Activated B cell treated with CpG ODN at 0.5 μM for 24 hours (primary cell): ENCODE results near the gene GCSH. TPM values are rescaled to one million over a fixed set of nuclear protein-coding genes. Genes with fewer than 3 reads are reported as not detected.

Source experiments
- ATAC-seq: fragments of 200-7000 bp; cut with Tn5 transposase; one replicate; pipeline ENCODE4 v1.10.0; 2021; ENCODE audit warnings: low read depth, mild to moderate bottlenecking, moderate library complexity
- CTCF ChIA-PET: fragments of 350-600 bp; sonication (Branson Sonifier 250); formaldehyde crosslinking; loops from one replicate; lab custom pipeline; 2021; ENCODE audit warnings: antibody characterized with exemption; lab: Charles Lee
- POLR2A ChIA-PET: fragments of 350-600 bp; sonication (Branson Sonifier 250); formaldehyde crosslinking; loops from one replicate; lab custom pipeline; 2021; ENCODE audit warnings: antibody characterized with exemption; lab: Charles Lee
- DNase-seq: peaks from one replicate; pipeline ENCODE4 v3.0.0; 2022
- H3K27ac Mint-ChIP-seq: one replicate; pipeline ENCODE4 v1.8.0; 2020; ENCODE audit warnings: mixed read lengths
- H3K27me3 Mint-ChIP-seq: one replicate; pipeline ENCODE4 v1.8.0; 2021; ENCODE audit warnings: mixed read lengths
- H3K36me3 Mint-ChIP-seq: one replicate; pipeline ENCODE4 v1.8.0; 2021; ENCODE audit warnings: low read depth, mixed read lengths
- H3K4me1 Mint-ChIP-seq: one replicate; pipeline ENCODE4 v1.8.0; 2021; ENCODE audit warnings: mixed read lengths
- H3K4me3 Mint-ChIP-seq: one replicate; pipeline ENCODE4 v1.8.0; 2020; ENCODE audit warnings: mild to moderate bottlenecking, mixed read lengths
- H3K9me3 Mint-ChIP-seq: one replicate; pipeline ENCODE4 v1.8.0; 2020; ENCODE audit warnings: mixed read lengths
- intact Hi-C: fragments of 100-400 bp; cut with micrococcal nuclease; formaldehyde crosslinking; loops from one replicate; pipeline ENCODE4 v1.15.1; 2024
- total RNA-seq: library from RNA; stranded (reverse); gene quantifications from 2 replicates; pipeline ENCODE4 v1.2.3, GENCODE V29; 2022
- TF ChIP-seq, protein P1 (sequence below): fragments of 200-600 bp; IDR thresholded peaks from one replicate; pipeline ENCODE4 v1.8.0; 2022; ENCODE audit warnings: antibody characterized with exemption, mild to moderate bottlenecking

The GCSH gene
- total RNA-seq, 1 donor from 2014 or later = 8.8 TPM

DNA sequence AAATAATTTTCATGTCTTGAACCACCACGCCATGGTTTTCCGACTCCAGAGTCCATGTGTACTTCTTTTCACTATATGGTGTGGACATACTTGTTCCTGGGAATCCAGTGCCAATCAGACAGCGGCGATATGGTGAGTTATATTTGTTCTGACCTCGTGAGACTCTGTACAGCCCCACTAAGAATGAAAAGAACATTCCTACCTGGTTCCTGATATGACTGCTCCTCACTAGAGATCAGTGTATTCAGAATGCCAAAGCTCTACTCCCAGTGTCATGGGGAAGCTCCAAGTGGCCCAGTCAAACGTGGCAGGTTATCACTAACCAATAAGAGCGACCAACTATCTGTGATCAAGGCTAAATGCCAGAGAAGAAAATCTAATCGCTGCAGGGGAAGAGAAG lies 25.2 kb downstream of the GCSH start:
- H3K4me1 Mint-ChIP-seq = no peaks in the 10 kb centered on the region
- H3K4me3 Mint-ChIP-seq = no peak overlapping the region
- intact Hi-C loops = loop anchor here (10.0 kb wide), 1 partner anchor 266 kb away; the partner anchor contains the start of gene CDYL2
- DNase-seq = no peak
- ATAC-seq = no peak
- ChIA-PET POLR2A (no interaction called here), CTCF (no interaction called here)
- H3K9me3 Mint-ChIP-seq = no peaks in the 10 kb centered on the region
- H3K27ac Mint-ChIP-seq = no peak overlapping the region
- peaks cover 3% of the 10 kb centered on the region for H3K27me3 Mint-ChIP-seq
- no peaks in the 10 kb centered on the region for H3K36me3 Mint-ChIP-seq
- TF ChIP-seq, protein P1, sequence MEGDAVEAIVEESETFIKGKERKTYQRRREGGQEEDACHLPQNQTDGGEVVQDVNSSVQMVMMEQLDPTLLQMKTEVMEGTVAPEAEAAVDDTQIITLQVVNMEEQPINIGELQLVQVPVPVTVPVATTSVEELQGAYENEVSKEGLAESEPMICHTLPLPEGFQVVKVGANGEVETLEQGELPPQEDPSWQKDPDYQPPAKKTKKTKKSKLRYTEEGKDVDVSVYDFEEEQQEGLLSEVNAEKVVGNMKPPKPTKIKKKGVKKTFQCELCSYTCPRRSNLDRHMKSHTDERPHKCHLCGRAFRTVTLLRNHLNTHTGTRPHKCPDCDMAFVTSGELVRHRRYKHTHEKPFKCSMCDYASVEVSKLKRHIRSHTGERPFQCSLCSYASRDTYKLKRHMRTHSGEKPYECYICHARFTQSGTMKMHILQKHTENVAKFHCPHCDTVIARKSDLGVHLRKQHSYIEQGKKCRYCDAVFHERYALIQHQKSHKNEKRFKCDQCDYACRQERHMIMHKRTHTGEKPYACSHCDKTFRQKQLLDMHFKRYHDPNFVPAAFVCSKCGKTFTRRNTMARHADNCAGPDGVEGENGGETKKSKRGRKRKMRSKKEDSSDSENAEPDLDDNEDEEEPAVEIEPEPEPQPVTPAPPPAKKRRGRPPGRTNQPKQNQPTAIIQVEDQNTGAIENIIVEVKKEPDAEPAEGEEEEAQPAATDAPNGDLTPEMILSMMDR = no peak

DNA sequence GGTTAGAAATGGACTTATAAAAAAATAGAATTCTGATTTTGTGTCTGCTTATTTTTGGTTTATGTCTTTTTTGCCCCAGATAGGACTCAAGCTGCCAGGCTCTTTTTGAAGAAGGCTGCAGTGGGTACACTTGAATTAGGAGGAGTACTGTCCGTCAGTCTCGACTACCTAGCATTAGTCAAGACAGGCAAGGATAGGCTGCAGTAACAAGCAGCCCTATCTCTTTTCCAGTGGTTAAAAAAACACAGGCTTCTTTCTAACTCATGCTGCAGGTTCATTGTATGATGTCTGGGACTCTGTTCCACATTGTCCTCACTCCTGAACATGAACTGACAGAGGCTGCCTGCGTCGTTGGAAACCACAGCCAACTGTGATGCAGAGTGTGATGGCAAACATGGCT lies 27.1 kb downstream of the GCSH start:
- POLR2A ChIA-PET = no interaction called here
- H3K36me3 Mint-ChIP-seq = no peaks in the 10 kb centered on the region
- no peak overlapping the region for H3K27ac Mint-ChIP-seq
- no peaks in the 10 kb centered on the region for H3K4me1 Mint-ChIP-seq
- H3K9me3 Mint-ChIP-seq = no peaks in the 10 kb centered on the region
- intact Hi-C loops = no loop called here
- TF ChIP-seq, protein P1 = no peak
- H3K4me3 Mint-ChIP-seq = no peak overlapping the region
- CTCF ChIA-PET = no interaction called here
- peaks cover 3% of the 10 kb centered on the region for H3K27me3 Mint-ChIP-seq
- DNase-seq (no peak), ATAC-seq (no peak)

DNA sequence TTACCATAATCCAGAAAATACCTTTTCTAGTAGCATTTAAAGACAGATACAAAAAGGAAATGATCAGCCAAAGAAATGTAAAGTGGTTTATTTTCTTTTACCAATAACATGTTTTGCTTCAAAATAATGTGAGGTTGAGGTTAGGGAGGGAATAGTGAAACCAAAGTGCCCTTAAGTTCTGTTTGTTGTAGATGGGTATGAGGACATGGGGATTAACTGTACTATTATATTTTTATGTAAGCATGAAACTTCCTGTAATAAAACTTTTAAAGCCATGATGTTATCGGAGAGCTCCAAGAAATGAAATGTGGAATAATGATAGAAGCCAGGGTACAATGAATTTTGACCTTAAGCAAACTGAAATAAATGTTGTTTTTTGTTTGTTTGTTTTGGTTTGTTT lies 29.0 kb downstream of the GCSH start:
- DNase-seq (no peak), ATAC-seq (no peak)
- H3K27ac Mint-ChIP-seq = no peak overlapping the region
- ChIA-PET CTCF (no interaction called here), POLR2A (no interaction called here)
- H3K27me3 Mint-ChIP-seq = peaks cover 3% of the 10 kb centered on the region
- H3K36me3 Mint-ChIP-seq = no peaks in the 10 kb centered on the region
- no peaks in the 10 kb centered on the region for H3K4me1 Mint-ChIP-seq
- intact Hi-C loops = no loop called here
- TF ChIP-seq, protein P1 = no peak
- H3K4me3 Mint-ChIP-seq = no peak overlapping the region
- no peaks in the 10 kb centered on the region for H3K9me3 Mint-ChIP-seq

- H3K27ac Mint-ChIP-seq = no peak overlapping the region
- DNase-seq (no peak), ATAC-seq (no peak)
- H3K27me3 Mint-ChIP-seq = peaks cover 3% of the 10 kb centered on the region
- no peaks in the 10 kb centered on the region for H3K36me3 Mint-ChIP-seq
- H3K4me1 Mint-ChIP-seq = no peaks in the 10 kb centered on the region
- ChIA-PET CTCF (no interaction called here), POLR2A (no interaction called here)
- TF ChIP-seq, protein P1 = no peak
- no peaks in the 10 kb centered on the region for H3K9me3 Mint-ChIP-seq
- intact Hi-C loops = no loop called here
- no peak overlapping the region for H3K4me3 Mint-ChIP-seq
Observed at GRCh38 chr16:81066681-81067080, 29.5 kb downstream of the GCSH start.

GRCh38 chr16:81061871-81062608 lies 34.2 kb downstream of the GCSH start:
- intact Hi-C loops = no loop called here
- POLR2A ChIA-PET = no interaction called here
- no peak overlapping the region for H3K4me3 Mint-ChIP-seq
- H3K9me3 Mint-ChIP-seq = no peaks in the 10 kb centered on the region
- DNase-seq (no peak), ATAC-seq (no peak)
- TF ChIP-seq, protein P1 = no peak
- no peaks in the 10 kb centered on the region for H3K4me1 Mint-ChIP-seq
- CTCF ChIA-PET = no interaction called here
- no peak overlapping the region for H3K27ac Mint-ChIP-seq
- no peaks in the 10 kb centered on the region for H3K36me3 Mint-ChIP-seq
- no peaks in the 10 kb centered on the region for H3K27me3 Mint-ChIP-seq
